Uterus (tissue), 2 donors: ENCODE data around the gene SYS1.

ENCODE experiments used
- CTCF ChIP-seq, 4 experiments: fragments of 200-600 bp in 2 of 4; fragments of 450-650 bp in 2 of 4; sonication (generic) in 2 of 4; IDR thresholded peaks; one replicate each; pipeline ENCODE4 v1.5.1; 2016 to 2019; ENCODE audit warnings: antibody characterized with exemption in 4 of 4, mild to moderate bottlenecking in 2 of 4, moderate library complexity in 1 of 4
- POLR2A ChIP-seq, 2 donors: fragments of 450-650 bp; IDR thresholded peaks; one replicate each; pipeline ENCODE4 v1.6.1; 2016; ENCODE audit warnings: antibody characterized with exemption in 2 of 2, mild to moderate bottlenecking in 1 of 2, moderate library complexity in 1 of 2

GRCh38 chr20:45346291-45346718 is 16.7 kb upstream of the SYS1 start:
- TF ChIP-seq POLR2A (IDR thresholded peaks at IDR 0.05) (no peak), CTCF (IDR thresholded peaks at IDR 0.05) (no peak)
